SK-N-SH treated with all-trans-retinoic acid at 6 μM for 48 hours (cell line): ENCODE results near the gene KIF15.

Experiments used
- ATAC-seq: fragments of 200-7000 bp; cut with Tn5 transposase; 3 replicates; pipeline ENCODE4 v1.9.1; 2020; ENCODE audit warnings: mild to moderate bottlenecking, moderate library complexity
- ARNTL ChIP-seq: fragments of 450-650 bp; formaldehyde crosslinking; IDR thresholded peaks from 2 replicates; pipeline ENCODE4 v1.5.0; 2020; ENCODE audit warnings: low read depth, mild to moderate bottlenecking, moderate library complexity, borderline replicate concordance
- BACH2 ChIP-seq: fragments of 250-450 bp; sonication (Bioruptor Pico); IDR thresholded peaks from 2 replicates; pipeline ENCODE4 v1.9.0; 2021; ENCODE audit warnings: mild to moderate bottlenecking, borderline replicate concordance
- CSDC2 ChIP-seq: fragments of 250-450 bp; sonication (Bioruptor Pico); IDR thresholded peaks from 2 replicates; pipeline ENCODE4 v1.5.0; 2020; ENCODE audit warnings: mild to moderate bottlenecking, moderate library complexity
- ESRRG ChIP-seq: fragments of 250-450 bp; sonication (Bioruptor Pico); IDR thresholded peaks from 2 replicates; pipeline ENCODE4 v1.6.1; 2021; ENCODE audit warnings: mild to moderate bottlenecking
- ISL1 ChIP-seq: fragments of 250-450 bp; sonication (Bioruptor Pico); IDR thresholded peaks from 2 replicates; pipeline ENCODE4 v2.1.2; 2022; ENCODE audit warnings: mild to moderate bottlenecking, moderate library complexity
- OSR1 ChIP-seq: fragments of 250-450 bp; sonication (Bioruptor Pico); IDR thresholded peaks from 2 replicates; pipeline ENCODE4 v1.8.0; 2022; ENCODE audit warnings: moderate library complexity, mild to moderate bottlenecking, inconsistent platforms
- PPARA ChIP-seq: fragments of 250-450 bp; sonication (Bioruptor Pico); IDR thresholded peaks from 2 replicates; pipeline ENCODE4 v1.5.0; 2020; ENCODE audit warnings: mild to moderate bottlenecking, borderline replicate concordance
- RARB ChIP-seq: fragments of 250-450 bp; sonication (Bioruptor Pico); IDR thresholded peaks from 2 replicates; pipeline ENCODE4 v1.8.0; 2021; ENCODE audit warnings: mild to moderate bottlenecking, moderate library complexity
- SNAI2 ChIP-seq: fragments of 250-450 bp; sonication (Bioruptor Pico); IDR thresholded peaks from 2 replicates; pipeline ENCODE4 v1.5.0; 2020; ENCODE audit warnings: mild to moderate bottlenecking, moderate library complexity
- TCF4 ChIP-seq: fragments of 250-450 bp; sonication (Bioruptor Pico); IDR thresholded peaks from 2 replicates; pipeline ENCODE4 v1.8.0; 2021; ENCODE audit warnings: mild to moderate bottlenecking, moderate library complexity, borderline replicate concordance
- TOX ChIP-seq: fragments of 250-450 bp; sonication (Bioruptor Pico); IDR thresholded peaks from 2 replicates; pipeline ENCODE4 v1.8.0; 2021; ENCODE audit warnings: mild to moderate bottlenecking, moderate library complexity, borderline replicate concordance
- ZFP3 ChIP-seq: fragments of 250-450 bp; sonication (Bioruptor Pico); IDR thresholded peaks from 2 replicates; pipeline ENCODE4 v1.5.0; 2020; ENCODE audit warnings: mild to moderate bottlenecking, moderate library complexity
- ZFP30 ChIP-seq: fragments of 450-650 bp; formaldehyde crosslinking; IDR thresholded peaks from 2 replicates; pipeline ENCODE4 v1.5.0; 2022; ENCODE audit warnings: mild to moderate bottlenecking, moderate library complexity
- ZNF70 ChIP-seq: fragments of 450-650 bp; formaldehyde crosslinking; IDR thresholded peaks from 2 replicates; pipeline ENCODE4 v1.5.0; 2020; ENCODE audit warnings: mild to moderate bottlenecking, moderate library complexity
- ZNF8 ChIP-seq: fragments of 450-650 bp; formaldehyde crosslinking; IDR thresholded peaks from 2 replicates; pipeline ENCODE4 v1.5.0; 2020; ENCODE audit warnings: mild to moderate bottlenecking, moderate library complexity
- TF ChIP-seq, protein P1 (sequence below): fragments of 250-450 bp; sonication (Bioruptor Pico); IDR thresholded peaks from 2 replicates; pipeline ENCODE4 v1.5.1; 2020; ENCODE audit warnings: low read depth, mild to moderate bottlenecking, moderate library complexity
- TF ChIP-seq, protein P2 (sequence below): fragments of 250-450 bp; sonication (Bioruptor Pico); IDR thresholded peaks from 2 replicates; pipeline ENCODE4 v1.5.1; 2021; ENCODE audit warnings: mild to moderate bottlenecking, moderate library complexity
- TF ChIP-seq, protein P3 (sequence below): fragments of 250-450 bp; sonication (Bioruptor Pico); IDR thresholded peaks from 2 replicates; pipeline ENCODE4 v1.5.0; 2020; ENCODE audit warnings: mild to moderate bottlenecking, moderate library complexity
- TF ChIP-seq, protein P4 (sequence below): fragments of 250-450 bp; sonication (Bioruptor Pico); IDR thresholded peaks from 2 replicates; pipeline ENCODE4 v1.8.0; 2021; ENCODE audit warnings: low read depth, mild to moderate bottlenecking, moderate library complexity, borderline replicate concordance

Gene KIF15

DNA sequence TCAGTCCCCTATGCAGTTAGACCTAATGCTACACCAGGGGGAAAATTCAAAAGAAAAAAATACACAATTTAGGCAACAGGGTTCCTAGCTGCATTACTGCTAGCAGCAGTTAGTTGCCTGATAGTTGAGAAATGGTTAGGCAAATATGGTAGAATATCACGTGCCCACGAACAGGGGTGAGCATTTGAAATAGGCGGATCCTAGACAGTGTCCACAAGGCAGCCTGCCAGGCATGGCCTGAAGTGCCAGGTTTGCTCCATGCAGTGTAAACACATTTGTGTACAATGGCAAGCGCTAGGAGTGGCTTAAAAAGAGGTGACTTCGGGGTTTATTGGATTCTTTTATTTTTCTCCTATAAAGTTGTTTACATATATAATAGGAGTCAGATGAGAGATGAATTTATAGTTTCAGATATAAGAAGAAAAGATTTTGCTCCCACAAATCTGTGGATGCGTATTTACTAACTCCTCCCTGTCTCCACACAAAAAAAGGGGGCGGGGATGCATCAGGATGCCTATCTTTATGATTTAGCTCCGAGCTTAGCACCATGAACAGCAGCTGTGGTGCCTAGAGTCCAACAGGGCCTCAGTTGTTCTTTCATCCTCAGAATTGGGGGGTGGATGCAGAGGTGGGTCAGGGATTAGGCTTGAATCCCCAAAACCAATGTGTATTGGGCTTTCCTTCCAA lies 108.9 kb downstream of the KIF15 start:
- TF ChIP-seq, protein P1, sequence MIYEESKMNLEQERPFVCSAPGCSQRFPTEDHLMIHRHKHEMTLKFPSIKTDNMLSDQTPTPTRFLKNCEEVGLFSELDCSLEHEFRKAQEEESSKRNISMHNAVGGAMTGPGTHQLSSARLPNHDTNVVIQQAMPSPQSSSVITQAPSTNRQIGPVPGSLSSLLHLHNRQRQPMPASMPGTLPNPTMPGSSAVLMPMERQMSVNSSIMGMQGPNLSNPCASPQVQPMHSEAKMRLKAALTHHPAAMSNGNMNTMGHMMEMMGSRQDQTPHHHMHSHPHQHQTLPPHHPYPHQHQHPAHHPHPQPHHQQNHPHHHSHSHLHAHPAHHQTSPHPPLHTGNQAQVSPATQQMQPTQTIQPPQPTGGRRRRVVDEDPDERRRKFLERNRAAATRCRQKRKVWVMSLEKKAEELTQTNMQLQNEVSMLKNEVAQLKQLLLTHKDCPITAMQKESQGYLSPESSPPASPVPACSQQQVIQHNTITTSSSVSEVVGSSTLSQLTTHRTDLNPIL, result no peak
- TF ChIP-seq RARB (CRISPR knock-in tag) (no peak), OSR1 (CRISPR knock-in tag) (no peak), ZNF70 (no peak), PPARA (CRISPR knock-in tag) (no peak), ZFP3 (CRISPR knock-in tag) (no peak), ZNF8 (no peak), ZFP30 (CRISPR knock-in tag) (no peak), ISL1 (no peak), ARNTL (CRISPR knock-in tag) (no peak), TOX (CRISPR knock-in tag) (no peak)
- TF ChIP-seq, protein P2, sequence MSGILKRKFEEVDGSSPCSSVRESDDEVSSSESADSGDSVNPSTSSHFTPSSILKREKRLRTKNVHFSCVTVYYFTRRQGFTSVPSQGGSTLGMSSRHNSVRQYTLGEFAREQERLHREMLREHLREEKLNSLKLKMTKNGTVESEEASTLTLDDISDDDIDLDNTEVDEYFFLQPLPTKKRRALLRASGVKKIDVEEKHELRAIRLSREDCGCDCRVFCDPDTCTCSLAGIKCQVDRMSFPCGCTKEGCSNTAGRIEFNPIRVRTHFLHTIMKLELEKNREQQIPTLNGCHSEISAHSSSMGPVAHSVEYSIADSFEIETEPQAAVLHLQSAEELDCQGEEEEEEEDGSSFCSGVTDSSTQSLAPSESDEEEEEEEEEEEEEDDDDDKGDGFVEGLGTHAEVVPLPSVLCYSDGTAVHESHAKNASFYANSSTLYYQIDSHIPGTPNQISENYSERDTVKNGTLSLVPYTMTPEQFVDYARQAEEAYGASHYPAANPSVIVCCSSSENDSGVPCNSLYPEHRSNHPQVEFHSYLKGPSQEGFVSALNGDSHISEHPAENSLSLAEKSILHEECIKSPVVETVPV (CRISPR knock-in tag), result no peak
- TF ChIP-seq, protein P3, sequence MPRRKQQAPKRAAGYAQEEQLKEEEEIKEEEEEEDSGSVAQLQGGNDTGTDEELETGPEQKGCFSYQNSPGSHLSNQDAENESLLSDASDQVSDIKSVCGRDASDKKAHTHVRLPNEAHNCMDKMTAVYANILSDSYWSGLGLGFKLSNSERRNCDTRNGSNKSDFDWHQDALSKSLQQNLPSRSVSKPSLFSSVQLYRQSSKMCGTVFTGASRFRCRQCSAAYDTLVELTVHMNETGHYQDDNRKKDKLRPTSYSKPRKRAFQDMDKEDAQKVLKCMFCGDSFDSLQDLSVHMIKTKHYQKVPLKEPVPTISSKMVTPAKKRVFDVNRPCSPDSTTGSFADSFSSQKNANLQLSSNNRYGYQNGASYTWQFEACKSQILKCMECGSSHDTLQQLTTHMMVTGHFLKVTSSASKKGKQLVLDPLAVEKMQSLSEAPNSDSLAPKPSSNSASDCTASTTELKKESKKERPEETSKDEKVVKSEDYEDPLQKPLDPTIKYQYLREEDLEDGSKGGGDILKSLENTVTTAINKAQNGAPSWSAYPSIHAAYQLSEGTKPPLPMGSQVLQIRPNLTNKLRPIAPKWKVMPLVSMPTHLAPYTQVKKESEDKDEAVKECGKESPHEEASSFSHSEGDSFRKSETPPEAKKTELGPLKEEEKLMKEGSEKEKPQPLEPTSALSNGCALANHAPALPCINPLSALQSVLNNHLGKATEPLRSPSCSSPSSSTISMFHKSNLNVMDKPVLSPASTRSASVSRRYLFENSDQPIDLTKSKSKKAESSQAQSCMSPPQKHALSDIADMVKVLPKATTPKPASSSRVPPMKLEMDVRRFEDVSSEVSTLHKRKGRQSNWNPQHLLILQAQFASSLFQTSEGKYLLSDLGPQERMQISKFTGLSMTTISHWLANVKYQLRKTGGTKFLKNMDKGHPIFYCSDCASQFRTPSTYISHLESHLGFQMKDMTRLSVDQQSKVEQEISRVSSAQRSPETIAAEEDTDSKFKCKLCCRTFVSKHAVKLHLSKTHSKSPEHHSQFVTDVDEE (CRISPR knock-in tag), result no peak

DNA sequence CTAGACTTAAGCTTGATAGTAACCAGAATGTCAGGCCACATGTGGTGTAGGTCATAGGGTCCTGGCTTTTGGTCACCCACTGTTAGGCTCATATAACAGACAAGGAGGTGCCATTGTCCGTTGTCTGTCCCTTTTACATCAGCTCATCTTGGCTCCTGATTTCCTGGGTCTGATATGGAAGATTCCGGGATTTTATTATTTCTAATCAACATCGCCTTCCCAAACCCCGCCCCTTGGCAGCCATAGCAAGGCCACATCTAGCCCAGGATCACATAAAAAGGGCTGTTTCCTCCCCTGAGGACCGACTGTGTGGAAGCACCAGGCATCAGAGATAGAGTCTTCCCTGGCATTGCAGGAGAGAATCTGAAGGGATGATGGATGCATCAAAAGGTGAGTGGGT lies 112.7 kb downstream of the KIF15 start, which contains the start of gene TGM4:
TSS of gene TGM4 (plus strand) at position 301 of the 400 bp plus-strand sequence. CDS start at position 372, 71 bp downstream.
- no peak for ATAC-seq
- TF ChIP-seq ZNF8, result no peak
- TF ChIP-seq, protein P4, sequence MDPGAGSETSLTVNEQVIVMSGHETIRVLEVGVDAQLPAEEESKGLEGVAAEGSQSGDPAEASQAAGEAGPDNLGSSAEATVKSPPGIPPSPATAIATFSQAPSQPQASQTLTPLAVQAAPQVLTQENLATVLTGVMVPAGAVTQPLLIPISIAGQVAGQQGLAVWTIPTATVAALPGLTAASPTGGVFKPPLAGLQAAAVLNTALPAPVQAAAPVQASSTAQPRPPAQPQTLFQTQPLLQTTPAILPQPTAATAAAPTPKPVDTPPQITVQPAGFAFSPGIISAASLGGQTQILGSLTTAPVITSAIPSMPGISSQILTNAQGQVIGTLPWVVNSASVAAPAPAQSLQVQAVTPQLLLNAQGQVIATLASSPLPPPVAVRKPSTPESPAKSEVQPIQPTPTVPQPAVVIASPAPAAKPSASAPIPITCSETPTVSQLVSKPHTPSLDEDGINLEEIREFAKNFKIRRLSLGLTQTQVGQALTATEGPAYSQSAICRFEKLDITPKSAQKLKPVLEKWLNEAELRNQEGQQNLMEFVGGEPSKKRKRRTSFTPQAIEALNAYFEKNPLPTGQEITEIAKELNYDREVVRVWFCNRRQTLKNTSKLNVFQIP (CRISPR knock-in tag), result no peak
- no peak for TF ChIP-seq CSDC2 (CRISPR knock-in tag)

More for the DNA sequence above, 108.9 kb downstream of the KIF15 start:
- no peak for ATAC-seq

DNA sequence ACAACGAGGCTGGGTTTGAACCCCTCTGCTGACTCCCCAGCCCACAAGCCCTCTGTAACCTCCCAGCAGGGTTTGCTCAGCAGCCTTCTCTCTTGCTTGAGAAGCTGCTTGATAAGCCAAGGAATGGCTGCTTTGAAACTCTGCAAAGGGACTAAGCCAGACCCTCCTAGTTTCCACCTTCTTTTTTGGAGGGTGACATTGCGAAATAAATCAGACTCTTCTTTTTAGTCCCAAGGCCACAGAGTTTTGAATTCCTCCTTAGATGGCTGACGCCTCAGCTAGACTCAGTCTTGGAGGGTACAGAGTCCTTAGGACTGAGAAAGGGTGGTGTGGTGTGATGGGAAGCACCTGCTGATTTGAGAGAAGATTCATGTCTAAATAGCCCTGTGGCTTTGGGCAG lies 114.0 kb downstream of the KIF15 start:
- no peak for TF ChIP-seq ZFP30 (CRISPR knock-in tag)
- no peak for TF ChIP-seq ARNTL (CRISPR knock-in tag)
- TF ChIP-seq CSDC2 (CRISPR knock-in tag), result no peak
- TF ChIP-seq TCF4 (CRISPR knock-in tag), result no peak
- no peak for TF ChIP-seq PPARA (CRISPR knock-in tag)
- ATAC-seq, result no peak

DNA sequence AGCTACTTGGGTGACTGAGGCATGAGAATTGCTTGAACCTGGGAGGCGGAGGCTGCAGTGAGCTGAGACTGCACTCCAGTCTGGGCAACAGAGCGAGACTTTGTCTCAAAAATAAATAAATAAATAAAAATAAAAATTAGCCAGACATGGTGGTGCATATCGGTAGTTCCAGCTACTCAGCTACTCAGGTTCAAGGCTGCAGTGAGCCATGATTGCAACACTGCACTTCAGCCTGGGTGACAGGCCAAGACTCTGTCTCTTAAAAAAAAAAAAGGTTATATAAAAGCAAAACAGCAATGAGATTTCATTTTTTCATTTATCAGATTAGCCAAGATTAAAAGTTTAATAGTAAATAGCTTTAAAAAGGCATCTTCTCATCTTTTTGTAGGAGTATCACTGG lies 115.7 kb downstream of the KIF15 start:
- no peak for ATAC-seq
- TF ChIP-seq, protein P4 (CRISPR knock-in tag), result no peak
- TF ChIP-seq, protein P3 (CRISPR knock-in tag), result no peak
- TF ChIP-seq CSDC2 (CRISPR knock-in tag), result no peak
- no peak for TF ChIP-seq ZNF70
- TF ChIP-seq BACH2 (CRISPR knock-in tag), result no peak
- no peak for TF ChIP-seq OSR1 (CRISPR knock-in tag)
- no peak for TF ChIP-seq TOX (CRISPR knock-in tag)
- TF ChIP-seq RARB (CRISPR knock-in tag), result no peak
- TF ChIP-seq ZFP3 (CRISPR knock-in tag), result no peak
- TF ChIP-seq ZNF8, result no peak
- no peak for TF ChIP-seq PPARA (CRISPR knock-in tag)
- TF ChIP-seq, protein P2 (CRISPR knock-in tag), result no peak
- TF ChIP-seq SNAI2 (CRISPR knock-in tag), result no peak
- no peak for TF ChIP-seq ESRRG
